Activated CD4-positive, alpha-beta T cell treated with anti-CD3 and anti-CD28 coated beads for 36 hours (primary cell): ENCODE measurements around the gene UST. TPM values are rescaled to one million over a fixed set of nuclear protein-coding genes. Genes with fewer than 3 reads are reported as not detected.
"Not testable (repeated sequence)": the region's sequence is repeated elsewhere in the genome, so short reads cannot be mapped to it uniquely, and the experiment has no call there.

Source experiments
- ATAC-seq: fragments of 200-7000 bp; cut with Tn5 transposase; one replicate; pipeline ENCODE4 v1.10.0; 2021; ENCODE audit warnings: mild to moderate bottlenecking, moderate library complexity
- CTCF ChIA-PET: fragments of 350-600 bp; sonication (Branson Sonifier 250); formaldehyde crosslinking; loops from one replicate; lab custom pipeline; 2021; ENCODE audit warnings: antibody characterized with exemption; lab: Charles Lee
- POLR2A ChIA-PET: fragments of 350-600 bp; sonication (Branson Sonifier 250); formaldehyde crosslinking; loops from one replicate; lab custom pipeline; 2021; ENCODE audit warnings: antibody characterized with exemption, inconsistent platforms; lab: Charles Lee
- DNase-seq: peaks from one replicate; pipeline ENCODE4 v3.0.0-alpha.2; 2020
- H3K27ac Mint-ChIP-seq: one replicate; pipeline ENCODE4 v1.8.0; 2021; ENCODE audit warnings: mixed read lengths
- H3K27me3 Mint-ChIP-seq: one replicate; pipeline ENCODE4 v1.8.0; 2021; ENCODE audit warnings: mixed read lengths
- H3K36me3 Mint-ChIP-seq: one replicate; pipeline ENCODE4 v1.8.0; 2021; ENCODE audit warnings: low read depth, mixed read lengths
- H3K4me1 Mint-ChIP-seq: one replicate; pipeline ENCODE4 v1.8.0; 2021; ENCODE audit warnings: mixed read lengths
- H3K4me3 Mint-ChIP-seq: one replicate; pipeline ENCODE4 v1.8.0; 2021; ENCODE audit warnings: mild to moderate bottlenecking, moderate library complexity, mixed read lengths
- H3K9me3 Mint-ChIP-seq: one replicate; pipeline ENCODE4 v1.8.0; 2021; ENCODE audit warnings: low read depth, mixed read lengths
- intact Hi-C, 2 experiments: fragments of 100-400 bp; cut with DNase I in 1 of 2; cut with micrococcal nuclease in 1 of 2; formaldehyde crosslinking; loops; one replicate each; pipeline versions ENCODE4 v1.14.2 to v1.15.1; 2022 to 2024; cut with DNase I, micrococcal nuclease
- total RNA-seq, 2 experiments: library from RNA; stranded (reverse); gene quantifications; one replicate each; pipeline ENCODE4 v1.2.3, GENCODE V29; 2021

Gene UST
- total RNA-seq, 2 experiments from 2014 or later, result 2.2 to 2.8 TPM

- POLR2A ChIA-PET, result interaction anchor here (0.6 kb wide), 1 partner anchor 1300 kb away, joined by 5 read pairs; no protein-coding TSS in a partner anchor
- CTCF ChIA-PET, result interaction anchor here (0.7 kb wide), 1 partner anchor 35 kb away, joined by 3 read pairs; no protein-coding TSS in a partner anchor
Observed at GRCh38 chr6:148873154-148873553, 126.3 kb downstream of the UST start.

GRCh38 chr6:148873868-148874267, 127.0 kb downstream of the UST start:
- Mint-ChIP-seq H3K27me3 (no peaks in the 10 kb centered on the region), H3K4me1 (peaks cover 7% of the 10 kb centered on the region), H3K27ac (no peak overlapping the region), H3K36me3 (no peaks in the 10 kb centered on the region), H3K4me3 (no peak overlapping the region), H3K9me3 (no peaks in the 10 kb centered on the region)
- CTCF ChIA-PET, result no interaction called here
- intact Hi-C loops, result no loop called here
- DNase-seq (no peak), ATAC-seq (peak; percentile 33)
- POLR2A ChIA-PET, result no interaction called here

More at GRCh38 chr6:148873154-148873553, 126.3 kb downstream of the UST start:
- Mint-ChIP-seq H3K36me3 (no peaks in the 10 kb centered on the region), H3K4me1 (peaks cover 15% of the 10 kb centered on the region), H3K4me3 (no peak overlapping the region), H3K27ac (no peak overlapping the region), H3K9me3 (no peaks in the 10 kb centered on the region), H3K27me3 (no peaks in the 10 kb centered on the region)
- intact Hi-C loops, result no loop called here
- ATAC-seq, result no peak
- DNase-seq, result no peak

GRCh38 chr6:148874698-148875293, 128.0 kb downstream of the UST start:
- ATAC-seq (no peak), DNase-seq (no peak)
- intact Hi-C loops, result no loop called here
- Mint-ChIP-seq H3K27me3 (no peaks in the 10 kb centered on the region), H3K36me3 (no peaks in the 10 kb centered on the region), H3K4me3 (no peak overlapping the region), H3K9me3 (no peaks in the 10 kb centered on the region), H3K27ac (no peak overlapping the region), H3K4me1 (peaks cover under 1% of the 10 kb centered on the region)
- POLR2A ChIA-PET, result no interaction called here
- CTCF ChIA-PET, result no interaction called here

- H3K27me3 Mint-ChIP-seq, result no peaks in the 10 kb centered on the region
- CTCF ChIA-PET, result interaction anchor here (1.7 kb wide), 1 partner anchor 13 kb away, joined by 5 read pairs; no protein-coding TSS in a partner anchor
- intact Hi-C loops, result no loop called here
Observed at GRCh38 chr6:148878683-148879082, 131.9 kb downstream of the UST start.

GRCh38 chr6:148880742-148881141, 133.9 kb downstream of the UST start:
- H3K27ac Mint-ChIP-seq, POLR2A ChIA-PET, H3K4me1 Mint-ChIP-seq, H3K27me3 Mint-ChIP-seq, CTCF ChIA-PET, H3K36me3 Mint-ChIP-seq, H3K9me3 Mint-ChIP-seq, intact Hi-C loops, ATAC-seq, H3K4me3 Mint-ChIP-seq, DNase-seq: not testable (repeated sequence)

More at GRCh38 chr6:148878683-148879082, 131.9 kb downstream of the UST start:
- Mint-ChIP-seq H3K4me3 (no peak overlapping the region), H3K27ac (no peak overlapping the region), H3K4me1 (peaks cover 6% of the 10 kb centered on the region), H3K9me3 (no peaks in the 10 kb centered on the region), H3K36me3 (no peaks in the 10 kb centered on the region)
- peak; percentile 15 for DNase-seq
- POLR2A ChIA-PET, result no interaction called here
- ATAC-seq, result peak; percentile 57

GRCh38 chr6:148881593-148882311, 134.9 kb downstream of the UST start:
- ATAC-seq (no peak), DNase-seq (no peak)
- Mint-ChIP-seq H3K9me3 (no peaks in the 10 kb centered on the region), H3K4me3 (no peak overlapping the region), H3K27me3 (no peaks in the 10 kb centered on the region), H3K36me3 (no peaks in the 10 kb centered on the region), H3K4me1 (peaks cover 6% of the 10 kb centered on the region), H3K27ac (no peak overlapping the region)
- ChIA-PET CTCF (interaction anchor here (0.7 kb wide), 1 partner anchor 322 kb away, joined by 5 read pairs; no protein-coding TSS in a partner anchor), POLR2A (interaction anchor here (0.6 kb wide), 1 partner anchor 283 kb away, joined by 3 read pairs; no protein-coding TSS in a partner anchor)
- intact Hi-C loops, result no loop called here

GRCh38 chr6:148883270-148883669, 136.4 kb downstream of the UST start:
- Mint-ChIP-seq H3K4me1 (peaks cover 6% of the 10 kb centered on the region), H3K9me3 (no peaks in the 10 kb centered on the region), H3K4me3 (no peak overlapping the region), H3K27ac (no peak overlapping the region), H3K27me3 (no peaks in the 10 kb centered on the region), H3K36me3 (no peaks in the 10 kb centered on the region)
- no peak for DNase-seq
- POLR2A ChIA-PET, result no interaction called here
- intact Hi-C loops, result no loop called here
- no peak for ATAC-seq
- CTCF ChIA-PET, result no interaction called here

- Mint-ChIP-seq H3K9me3 (no peaks in the 10 kb centered on the region), H3K36me3 (no peaks in the 10 kb centered on the region), H3K27ac (no peak overlapping the region), H3K4me1 (peaks cover 6% of the 10 kb centered on the region), H3K27me3 (no peaks in the 10 kb centered on the region), H3K4me3 (no peak overlapping the region)
- POLR2A ChIA-PET, result no interaction called here
- intact Hi-C loops, result no loop called here
- ATAC-seq, result no peak
- CTCF ChIA-PET, result interaction anchor here (0.6 kb wide), 1 partner anchor 364 kb away, joined by 3 read pairs; no protein-coding TSS in a partner anchor
- no peak for DNase-seq
Observed at GRCh38 chr6:148884461-148884860, 137.6 kb downstream of the UST start.

GRCh38 chr6:148885136-148885865, 138.5 kb downstream of the UST start:
- intact Hi-C loops, result loop anchor here in 1 of 2 experiments (5.0 kb wide), 1 partner anchor 1113 kb away; no protein-coding TSS in a partner anchor
- ChIA-PET CTCF (no interaction called here), POLR2A (no interaction called here)
- no peaks in the 10 kb centered on the region for H3K9me3 Mint-ChIP-seq
- no peaks in the 10 kb centered on the region for H3K36me3 Mint-ChIP-seq
- no peak overlapping the region for H3K27ac Mint-ChIP-seq
- no peak for DNase-seq
- H3K4me3 Mint-ChIP-seq, result no peak overlapping the region
- no peaks in the 10 kb centered on the region for H3K27me3 Mint-ChIP-seq
- peaks cover 6% of the 10 kb centered on the region for H3K4me1 Mint-ChIP-seq
- no peak for ATAC-seq

GRCh38 chr6:148885925-148886845, 139.4 kb downstream of the UST start:
- CTCF ChIA-PET, result no interaction called here
- Mint-ChIP-seq H3K9me3 (no peaks in the 10 kb centered on the region), H3K36me3 (no peaks in the 10 kb centered on the region), H3K4me1 (peaks cover 11% of the 10 kb centered on the region), H3K4me3 (no peak overlapping the region), H3K27ac (no peak overlapping the region), H3K27me3 (no peaks in the 10 kb centered on the region)
- intact Hi-C loops, result loop anchor here in 1 of 2 experiments (5.0 kb wide), 1 partner anchor 1114 kb away; no protein-coding TSS in a partner anchor
- no peak for DNase-seq
- no peak for ATAC-seq
- POLR2A ChIA-PET, result no interaction called here
